Breast epithelium (tissue), 3 donors: ENCODE data around the gene ANKRD49.

Experiments used
- CTCF ChIP-seq, 3 donors: fragments of 450-650 bp; IDR thresholded peaks; one replicate each; pipeline ENCODE4 v1.5.1; 2016 to 2017; ENCODE audit warnings: antibody characterized with exemption in 3 of 3, mild to moderate bottlenecking in 3 of 3, moderate library complexity in 3 of 3
- POLR2A ChIP-seq: fragments of 450-650 bp; IDR thresholded peaks from one replicate; pipeline ENCODE4 v1.6.1; 2016; ENCODE audit warnings: antibody characterized with exemption, mild to moderate bottlenecking, moderate library complexity
- POLR2AphosphoS5 ChIP-seq, 3 donors: sonication (generic); formaldehyde crosslinking; IDR thresholded peaks; one replicate each; pipeline ENCODE4 v1.6.1; 2017; ENCODE audit warnings: antibody characterized with exemption in 3 of 3

DNA sequence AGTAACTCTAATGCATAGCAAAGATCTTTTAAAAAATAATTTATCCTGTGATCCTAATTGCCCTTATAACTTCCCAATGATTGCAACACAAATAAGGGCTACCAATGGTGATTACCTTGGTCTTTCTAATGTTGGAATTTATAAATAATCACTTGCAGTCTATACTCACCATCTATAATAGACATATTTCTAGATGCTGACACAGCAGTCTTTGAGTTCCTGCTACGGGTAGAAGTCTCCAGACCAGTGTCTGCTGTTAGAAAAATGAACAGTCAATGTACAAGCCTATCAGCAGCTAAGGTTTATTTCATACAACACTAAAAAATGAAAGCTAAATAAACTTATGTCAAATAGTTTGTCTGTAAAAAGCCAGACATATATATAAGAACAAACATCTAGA is 48.1 kb upstream of the ANKRD49 start:
- no peak for TF ChIP-seq CTCF (IDR thresholded peaks at IDR 0.05)
- no peak for TF ChIP-seq POLR2A
- no peak for TF ChIP-seq POLR2AphosphoS5 (IDR thresholded peaks at IDR 0.05)
